Large intestine (tissue), 3 donors: ENCODE measurements around the gene PARM1. TPM values are rescaled to one million over a fixed set of nuclear protein-coding genes. Genes with fewer than 3 reads are reported as not detected.
"Not testable (repeated sequence)": the region's sequence is repeated elsewhere in the genome, so short reads cannot be mapped to it uniquely, and the experiment has no call there.

Experiments
- DNase-seq, 2 donors: peaks; one replicate each; pipeline versions ENCODE4 v3.0.0 to v3.0.0-alpha.2; 2013
- H3K27ac ChIP-seq: one replicate; pipeline ENCODE4 v1.5.1; 2013; ENCODE audit warnings: low read length
- H3K27me3 ChIP-seq: 2 replicates; pipeline ENCODE4 v1.6.1; 2013; ENCODE audit warnings: low read length; ENCODE audit not compliant: control insufficient read depth, insufficient read depth
- H3K36me3 ChIP-seq: 2 replicates; pipeline ENCODE4 v1.6.1; 2013; ENCODE audit warnings: low read length; ENCODE audit not compliant: control insufficient read depth, insufficient read depth
- H3K4me1 ChIP-seq: one replicate; pipeline ENCODE4 v1.6.1; 2013; ENCODE audit warnings: low read length; ENCODE audit not compliant: control insufficient read depth, insufficient read depth
- H3K4me3 ChIP-seq: one replicate; pipeline ENCODE4 v1.5.1; 2013; ENCODE audit warnings: low read length
- H3K9me3 ChIP-seq: one replicate; pipeline ENCODE4 v1.6.1; 2013; ENCODE audit warnings: mild to moderate bottlenecking, low read depth, low read length, moderate library complexity; ENCODE audit not compliant: control insufficient read depth
- WGBS: methylation state at CpG from one replicate; pipeline ENCODE4 v1.1.5; 2013; ENCODE audit warnings: low lambda C conversion rate; ENCODE audit not compliant: insufficient coverage; 5-methylcytosine and 5-hydroxymethylcytosine counted together
- polyA plus RNA-seq: library from polyadenylated mRNA; unstranded; fragments of 120-200 nt; gene quantifications from one replicate; pipeline ENCODE4 v1.2.1, GENCODE V29; 2013

The PARM1 gene
- polyA plus RNA-seq, 1 donor, result 38.2 TPM

GRCh38 chr4:74975848-74976824 is 43.2 kb downstream of the PARM1 start:
- H3K27me3 ChIP-seq, result no peaks in the 10 kb centered on the region
- H3K4me1 ChIP-seq, result peaks cover 13% of the 10 kb centered on the region
- H3K27ac ChIP-seq, result peak overlapping the region; percentile 37
- no CpG with 5 or more reads among the region's 2 CpGs for WGBS
- no peaks in the 10 kb centered on the region for H3K36me3 ChIP-seq
- H3K9me3 ChIP-seq, result peaks cover 6% of the 10 kb centered on the region
- peak; percentile 32 to 54 for DNase-seq
- H3K4me3 ChIP-seq, result no peak overlapping the region

- no peak for DNase-seq
- Histone ChIP-seq H3K36me3 (no peaks in the 10 kb centered on the region), H3K4me1 (no peaks in the 10 kb centered on the region), H3K4me3 (no peak overlapping the region), H3K27me3 (no peaks in the 10 kb centered on the region), H3K27ac (no peak overlapping the region), H3K9me3 (peaks cover 6% of the 10 kb centered on the region)
- WGBS, result no CpG with 5 or more reads among the region's 1 CpG
Measured at GRCh38 chr4:74982546-74983252, 49.8 kb downstream of the PARM1 start.

- no peak overlapping the region for H3K27ac ChIP-seq
- no peaks in the 10 kb centered on the region for H3K4me1 ChIP-seq
- no peaks in the 10 kb centered on the region for H3K27me3 ChIP-seq
- no peaks in the 10 kb centered on the region for H3K36me3 ChIP-seq
- no peak overlapping the region for H3K4me3 ChIP-seq
- DNase-seq, result no peak
- peaks cover 6% of the 10 kb centered on the region for H3K9me3 ChIP-seq
Measured at GRCh38 chr4:74983253-74983635, 50.3 kb downstream of the PARM1 start.

- WGBS, result no CpG with 5 or more reads among the region's 2 CpGs
- no peak for DNase-seq
- no peak overlapping the region for H3K27ac ChIP-seq
- H3K27me3 ChIP-seq, result no peaks in the 10 kb centered on the region
- no peak overlapping the region for H3K4me3 ChIP-seq
- no peaks in the 10 kb centered on the region for H3K4me1 ChIP-seq
- no peaks in the 10 kb centered on the region for H3K36me3 ChIP-seq
- H3K9me3 ChIP-seq, result no peaks in the 10 kb centered on the region
Measured at GRCh38 chr4:74990276-74990875, 57.5 kb downstream of the PARM1 start.

- not testable (repeated sequence) for H3K9me3 ChIP-seq, H3K27me3 ChIP-seq, H3K36me3 ChIP-seq, H3K4me3 ChIP-seq, DNase-seq, H3K27ac ChIP-seq, H3K4me1 ChIP-seq
- WGBS, result no CpG with 5 or more reads among the region's 2 CpGs
Measured at GRCh38 chr4:74994436-74994835, 61.5 kb downstream of the PARM1 start.

- Histone ChIP-seq H3K27me3 (no peaks in the 10 kb centered on the region), H3K9me3 (no peaks in the 10 kb centered on the region), H3K36me3 (no peaks in the 10 kb centered on the region), H3K27ac (no peak overlapping the region), H3K4me1 (no peaks in the 10 kb centered on the region), H3K4me3 (no peak overlapping the region)
- DNase-seq, result no peak
- WGBS, result no CpG with 5 or more reads among the region's 1 CpG
Measured at GRCh38 chr4:74996996-74997395, 64.1 kb downstream of the PARM1 start.

GRCh38 chr4:74997948-74998729 is 65.2 kb downstream of the PARM1 start:
- 100% methylated on average over 1 of the region's 3 CpGs for WGBS
- H3K27ac ChIP-seq, result no peak overlapping the region
- DNase-seq, result no peak
- no peaks in the 10 kb centered on the region for H3K27me3 ChIP-seq
- no peaks in the 10 kb centered on the region for H3K9me3 ChIP-seq
- H3K4me1 ChIP-seq, result no peaks in the 10 kb centered on the region
- H3K36me3 ChIP-seq, result no peaks in the 10 kb centered on the region
- no peak overlapping the region for H3K4me3 ChIP-seq

GRCh38 chr4:74999714-75000309 is 66.9 kb downstream of the PARM1 start:
- no peaks in the 10 kb centered on the region for H3K9me3 ChIP-seq
- H3K4me1 ChIP-seq, result no peaks in the 10 kb centered on the region
- H3K27me3 ChIP-seq, result no peaks in the 10 kb centered on the region
- H3K27ac ChIP-seq, result no peak overlapping the region
- DNase-seq, result no peak
- no peak overlapping the region for H3K4me3 ChIP-seq
- WGBS, result no CpG with 5 or more reads among the region's 6 CpGs
- no peaks in the 10 kb centered on the region for H3K36me3 ChIP-seq

GRCh38 chr4:75001871-75002270 is 69.0 kb downstream of the PARM1 start:
- no peak for DNase-seq
- Histone ChIP-seq H3K4me3 (no peak overlapping the region), H3K27me3 (no peaks in the 10 kb centered on the region), H3K36me3 (no peaks in the 10 kb centered on the region), H3K4me1 (no peaks in the 10 kb centered on the region), H3K27ac (no peak overlapping the region), H3K9me3 (no peaks in the 10 kb centered on the region)
- no CpG with 5 or more reads among the region's 2 CpGs for WGBS

- H3K4me1 ChIP-seq, result no peaks in the 10 kb centered on the region
- 80% methylated on average over 1 of the region's 2 CpGs for WGBS
- no peaks in the 10 kb centered on the region for H3K27me3 ChIP-seq
- no peak overlapping the region for H3K27ac ChIP-seq
- no peak for DNase-seq
- H3K9me3 ChIP-seq, result no peaks in the 10 kb centered on the region
- no peaks in the 10 kb centered on the region for H3K36me3 ChIP-seq
- H3K4me3 ChIP-seq, result no peak overlapping the region
Measured at GRCh38 chr4:75002381-75002780, 69.5 kb downstream of the PARM1 start.
